ENCODE results near the gene TNN.

TNN gene

GRCh38 chr1:175116210-175116798 is 48.7 kb downstream of the TNN start:
- DNase-seq: no peak

- no peak for DNase-seq
These were observed 49.3 kb downstream of the TNN start for GRCh38 chr1:175116903-175117302.

GRCh38 chr1:175118375-175119367 is 51.0 kb downstream of the TNN start:
- no peak for DNase-seq

- no peak for DNase-seq
These were observed 52.9 kb downstream of the TNN start for GRCh38 chr1:175120511-175120910.

DNA sequence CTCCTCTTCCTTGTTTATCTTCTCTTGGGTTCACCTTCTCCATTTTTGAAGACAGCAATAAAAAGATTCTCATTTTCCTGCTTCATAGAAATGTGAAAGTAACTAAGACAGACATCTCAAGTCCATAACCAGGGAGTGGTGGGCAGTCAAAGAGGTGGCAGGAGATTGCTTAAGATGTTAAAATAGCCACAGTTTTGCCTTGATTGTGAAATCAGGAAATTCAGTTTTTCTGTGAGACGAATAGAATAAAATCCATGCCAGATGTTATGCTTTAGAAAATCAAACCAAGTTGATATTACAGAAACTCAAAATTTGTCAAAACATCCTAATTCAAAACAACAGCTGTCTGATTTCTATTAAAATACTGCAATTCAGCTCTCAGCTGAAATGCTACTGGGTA is 57.2 kb downstream of the TNN start:
- DNase-seq: no peak

DNA sequence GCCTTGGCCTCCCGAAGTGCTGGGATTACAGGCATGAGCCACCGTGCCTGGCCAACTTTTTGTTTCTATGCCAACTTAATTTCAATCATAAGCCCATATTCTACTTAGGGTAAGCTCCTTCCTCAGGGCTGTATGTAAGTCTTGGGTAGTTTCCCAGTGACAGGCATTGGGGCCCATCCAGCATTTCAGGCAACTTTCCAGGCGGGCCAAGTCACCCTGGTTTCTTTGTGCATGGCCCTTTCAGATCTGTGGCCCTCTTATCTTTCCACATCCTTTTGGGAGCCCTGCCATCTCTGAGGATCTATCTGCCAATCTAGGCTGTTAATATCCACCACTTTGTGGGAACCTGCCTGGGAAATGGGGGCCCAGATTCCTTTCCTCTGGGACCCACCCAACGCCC is 58.7 kb downstream of the TNN start:
- DNase-seq: no peak

DNA sequence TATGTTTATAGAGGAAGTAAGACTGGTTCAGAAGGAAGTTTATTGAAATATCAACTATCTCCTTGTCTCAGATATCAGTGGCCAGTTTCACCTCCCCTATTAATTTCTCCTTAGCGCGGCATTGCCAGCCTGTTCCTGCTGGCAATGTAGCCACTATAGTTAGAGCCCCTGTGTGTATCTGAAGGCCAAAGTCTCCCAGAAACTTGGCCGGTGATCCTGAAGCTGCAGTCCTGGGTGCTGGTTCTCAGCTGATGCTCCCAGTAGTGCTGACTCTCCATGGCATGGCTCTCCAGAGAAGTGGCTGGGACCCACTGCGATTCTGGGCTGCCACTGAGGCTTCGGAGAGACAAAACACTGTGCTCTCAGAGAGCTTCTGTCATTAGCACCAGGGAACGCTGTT is 59.9 kb downstream of the TNN start:
- DNase-seq: no peak

GRCh38 chr1:175128523-175128922 is 60.9 kb downstream of the TNN start:
- no peak for DNase-seq

DNA sequence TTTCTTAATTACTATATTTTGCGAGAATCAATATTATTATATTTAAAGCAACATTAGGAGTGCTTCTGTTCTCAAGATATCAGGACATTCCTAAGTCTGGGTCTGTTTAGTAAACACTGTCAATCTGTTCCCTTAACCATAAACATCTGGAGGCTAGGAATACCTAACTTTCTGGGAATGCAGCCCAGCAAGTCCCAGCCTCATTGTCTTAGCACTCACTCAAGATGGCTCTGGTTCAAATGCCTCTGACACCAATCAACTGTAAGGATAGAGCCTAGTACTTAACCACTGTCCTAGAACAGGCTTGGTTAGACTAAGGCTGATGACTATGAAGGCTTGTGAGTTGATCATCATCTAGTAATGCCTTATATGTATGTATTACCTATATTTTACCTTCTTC is 61.5 kb downstream of the TNN start:
- no peak for DNase-seq

DNA sequence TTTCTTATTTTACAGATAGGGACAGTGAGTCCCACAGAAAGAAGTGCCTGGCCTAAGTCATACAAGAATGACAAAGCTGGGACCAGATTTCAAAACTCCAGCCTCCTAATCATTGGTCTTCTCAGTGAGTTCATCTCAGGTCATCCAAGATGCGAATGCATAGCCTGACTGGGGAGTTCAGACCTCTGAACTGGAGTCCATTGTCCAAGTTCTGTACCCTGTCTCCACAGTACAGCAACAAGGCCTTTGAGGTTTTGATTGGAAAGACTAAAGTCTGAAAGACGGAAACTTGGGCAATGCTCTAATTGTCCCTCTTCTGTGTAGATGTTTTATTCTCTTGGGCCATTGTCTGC is 62.0 kb downstream of the TNN start:
- DNase-seq: no peak

DNA sequence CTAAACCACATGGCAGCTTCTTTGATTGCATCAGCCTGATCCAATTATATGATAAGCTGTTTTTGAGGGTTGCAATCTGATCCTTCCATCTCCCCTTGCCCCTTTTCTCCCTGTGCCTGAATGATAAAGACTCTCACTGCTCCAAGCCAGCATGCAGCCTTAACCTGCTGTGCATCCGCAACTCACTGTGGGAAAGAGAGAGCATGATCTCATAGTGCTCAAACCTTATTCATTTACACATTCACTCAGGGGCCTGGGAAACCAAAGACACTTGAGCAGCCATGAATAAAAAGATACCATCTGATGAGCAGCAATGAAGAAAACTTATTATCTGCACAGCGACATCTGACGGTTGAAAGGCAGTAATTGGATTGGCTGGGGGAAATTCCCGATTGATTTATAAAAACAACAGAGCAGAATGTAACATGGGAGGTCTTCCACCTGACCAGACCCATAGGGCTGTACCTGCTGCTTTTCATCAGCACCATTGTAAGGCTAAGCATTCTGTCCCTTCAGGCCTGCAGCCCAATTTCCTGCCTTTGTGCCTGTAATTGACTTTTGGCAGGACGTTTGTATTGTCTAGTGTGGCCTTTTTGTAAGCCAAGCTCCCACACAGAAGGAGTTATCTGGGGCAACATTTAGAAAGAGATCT is 62.5 kb downstream of the TNN start:
- DNase-seq: peak in 1 of 5 experiments; percentile 10

DNA sequence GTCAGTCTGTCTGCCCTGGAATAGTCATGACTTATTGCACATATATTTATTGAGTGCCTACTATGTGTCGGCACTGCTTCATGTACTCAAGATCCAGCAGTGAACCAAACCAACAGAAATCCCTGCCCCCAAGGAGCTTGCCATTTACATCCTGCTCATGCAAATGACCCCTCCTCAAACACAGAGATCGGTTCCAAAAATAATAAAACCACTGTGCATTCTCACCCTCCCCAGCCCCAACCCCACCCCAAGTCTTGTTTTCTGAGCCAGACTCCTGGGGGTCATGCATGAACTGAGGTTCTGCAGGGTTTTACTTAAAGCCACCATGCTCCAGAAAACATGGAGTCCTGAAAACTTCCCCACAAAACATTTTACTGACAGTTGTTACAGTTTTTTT is 63.0 kb downstream of the TNN start:
- DNase-seq: no peak

DNA sequence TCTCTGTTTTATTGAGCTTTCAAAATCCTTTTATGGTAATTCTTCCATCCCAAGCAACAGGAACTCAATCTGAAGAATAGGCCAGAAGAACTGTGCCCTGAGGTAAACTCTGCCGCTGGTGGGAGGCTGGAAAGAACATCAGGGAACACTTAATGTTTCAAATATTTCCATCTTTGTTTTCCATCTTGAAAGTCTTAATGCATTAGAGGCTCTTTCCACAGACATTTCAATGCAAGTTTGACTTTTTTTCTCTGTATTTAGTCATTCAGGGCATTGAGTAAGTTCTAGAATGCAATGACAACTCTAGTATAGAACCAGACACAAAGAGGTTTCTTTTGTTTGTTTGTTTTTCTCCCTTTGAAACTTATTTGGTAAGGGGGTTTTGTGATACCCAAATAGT is 63.5 kb downstream of the TNN start:
- no peak for DNase-seq

- no peak for DNase-seq
These were observed 64.8 kb downstream of the TNN start for GRCh38 chr1:175132436-175132835.

- DNase-seq: peak in 1 of 5 experiments; percentile 19
These were observed 66.2 kb downstream of the TNN start for GRCh38 chr1:175133673-175134435.

DNA sequence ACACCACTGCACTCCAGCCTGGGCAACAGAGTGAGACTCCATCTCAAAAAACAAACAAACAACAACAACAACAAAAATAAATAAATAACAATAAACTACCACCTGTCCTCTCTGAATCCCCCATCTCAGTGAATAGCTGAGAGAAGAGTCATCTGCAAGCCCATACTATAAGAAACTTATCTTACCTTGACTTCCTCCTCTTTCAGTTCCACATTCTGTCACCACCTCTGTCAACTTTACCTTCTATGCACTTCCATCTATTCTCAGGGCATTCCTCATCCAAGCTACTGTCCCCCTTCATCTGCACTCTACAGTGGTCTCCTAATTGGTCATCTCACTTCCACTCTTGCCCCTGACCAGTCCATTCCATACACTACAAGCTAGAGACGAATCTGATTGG is 66.9 kb downstream of the TNN start:
- DNase-seq: no peak

GRCh38 chr1:175136246-175136645 is 68.6 kb downstream of the TNN start:
- DNase-seq: no peak

DNA sequence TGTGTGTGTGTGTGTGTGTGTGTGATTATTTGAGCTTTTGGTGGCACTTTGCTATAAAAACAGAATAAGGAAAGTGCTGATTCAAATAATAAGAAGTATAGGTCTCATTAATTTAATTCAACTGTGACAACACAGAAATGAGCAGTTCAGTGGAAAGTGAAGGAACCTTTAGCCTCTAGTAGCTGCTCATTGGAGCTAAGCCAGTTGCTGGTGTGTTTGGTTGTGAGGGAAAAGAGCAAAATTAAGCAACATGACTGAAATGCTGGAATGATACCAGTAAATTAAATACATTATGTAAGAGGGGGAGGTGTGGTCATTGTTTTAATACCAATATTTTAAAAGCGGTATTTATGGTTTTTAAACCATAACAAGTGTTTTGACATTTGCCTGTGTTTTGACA is 69.7 kb downstream of the TNN start:
- DNase-seq: no peak

DNA sequence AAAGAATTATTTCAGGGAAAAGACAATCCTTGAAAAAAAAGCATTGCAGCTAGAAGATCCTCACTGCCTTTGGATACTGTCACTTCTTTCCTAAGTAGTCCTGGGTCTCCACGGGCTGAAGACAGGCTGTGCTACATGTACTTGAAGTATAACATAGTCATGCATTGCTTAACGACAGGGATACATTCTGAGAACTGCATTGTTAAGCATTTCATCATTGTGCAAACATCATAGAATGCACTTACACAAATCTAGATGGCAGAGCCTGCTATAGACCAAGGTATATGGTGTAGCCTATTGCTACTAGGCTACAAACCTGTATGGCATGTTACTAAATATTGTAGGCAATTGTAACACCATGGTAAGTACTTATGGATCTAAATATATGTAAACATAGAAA is 70.9 kb downstream of the TNN start:
- no peak for DNase-seq

DNA sequence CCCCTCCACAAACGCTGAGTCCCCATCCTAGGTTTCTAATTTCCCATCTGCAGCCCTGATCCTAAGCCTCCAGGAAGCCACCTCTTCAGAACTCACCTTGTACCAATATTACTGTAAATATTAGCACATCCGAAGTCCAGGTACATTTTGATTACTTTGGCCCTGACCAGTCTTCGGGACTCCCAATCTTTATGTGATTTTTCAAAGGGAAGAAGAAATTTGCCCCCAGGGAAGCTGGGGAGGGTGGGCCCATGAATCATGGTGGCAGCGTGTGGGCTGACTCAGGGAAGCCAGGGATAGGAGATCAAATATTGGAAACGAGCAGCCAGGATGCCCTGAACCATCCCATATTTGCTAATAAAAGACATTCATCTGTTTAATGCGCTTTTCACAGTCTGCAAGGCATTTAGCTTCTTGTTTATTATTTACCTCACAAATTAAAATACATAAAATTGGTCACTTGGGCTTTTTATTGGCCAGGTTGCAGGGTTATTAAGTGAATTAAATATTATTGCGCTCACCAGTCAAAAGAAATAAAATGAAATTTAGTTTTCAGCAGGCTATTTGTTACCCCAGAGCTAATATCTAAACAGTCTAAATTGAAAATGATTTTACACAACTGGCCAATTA is 78.4 kb downstream of the TNN start:
- DNase-seq: no peak

DNA sequence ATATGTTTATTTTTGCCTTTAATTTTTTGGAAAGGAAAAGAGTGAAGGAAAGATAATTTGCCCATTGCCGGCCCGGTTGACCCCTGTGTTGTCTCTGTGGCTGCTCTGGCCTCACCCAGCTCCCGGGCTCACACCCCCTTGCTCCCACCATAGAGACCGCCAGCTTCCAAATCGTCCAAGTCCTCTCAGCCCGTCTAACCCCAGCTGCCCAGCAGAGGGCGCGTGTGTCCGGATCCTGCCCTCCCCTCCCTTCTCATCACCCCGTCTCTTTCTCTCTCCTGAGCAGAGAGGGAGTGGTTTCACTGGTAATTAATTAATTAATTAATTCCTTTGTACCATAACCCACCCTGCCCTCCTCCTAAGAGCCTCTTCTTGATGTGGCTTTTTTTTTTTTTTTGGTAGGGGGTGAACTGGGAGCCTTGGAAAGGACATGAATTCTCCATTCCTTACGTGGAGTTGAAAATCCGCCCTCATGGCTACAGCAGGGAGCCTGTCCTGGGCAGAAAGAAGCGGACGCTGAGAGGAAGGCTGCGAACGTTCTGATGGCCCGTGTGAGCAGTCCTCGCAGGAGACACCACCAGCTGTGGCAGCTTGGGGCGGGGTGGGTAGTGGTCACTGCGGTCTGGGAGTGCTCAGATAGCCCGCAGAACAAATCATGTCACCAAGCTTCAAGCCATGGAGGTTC is 79.0 kb downstream of the TNN start:
- DNase-seq: peak; percentile 10 to 65 (median 49)

DNA sequence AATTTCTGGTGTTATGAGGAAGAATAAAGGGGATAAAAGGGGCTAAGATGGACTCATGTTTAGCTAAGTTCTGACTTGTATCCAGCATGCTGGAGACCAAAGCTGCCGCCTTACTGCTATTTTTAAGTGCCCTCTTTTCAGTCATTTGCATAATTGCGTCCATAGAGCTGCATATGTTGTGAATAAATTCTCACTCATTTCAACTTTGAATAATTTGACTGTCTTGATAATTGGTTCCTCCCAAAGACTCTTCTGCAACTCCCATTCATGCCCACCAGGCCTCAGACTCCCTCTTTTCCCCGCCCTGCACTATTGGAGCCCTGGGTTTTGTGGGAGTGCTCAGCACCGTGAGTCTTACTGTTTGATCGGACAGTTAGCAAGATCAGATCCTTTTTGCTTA is 79.9 kb downstream of the TNN start:
- DNase-seq: no peak
